ENCODE data around the gene ARL8A.

DNA sequence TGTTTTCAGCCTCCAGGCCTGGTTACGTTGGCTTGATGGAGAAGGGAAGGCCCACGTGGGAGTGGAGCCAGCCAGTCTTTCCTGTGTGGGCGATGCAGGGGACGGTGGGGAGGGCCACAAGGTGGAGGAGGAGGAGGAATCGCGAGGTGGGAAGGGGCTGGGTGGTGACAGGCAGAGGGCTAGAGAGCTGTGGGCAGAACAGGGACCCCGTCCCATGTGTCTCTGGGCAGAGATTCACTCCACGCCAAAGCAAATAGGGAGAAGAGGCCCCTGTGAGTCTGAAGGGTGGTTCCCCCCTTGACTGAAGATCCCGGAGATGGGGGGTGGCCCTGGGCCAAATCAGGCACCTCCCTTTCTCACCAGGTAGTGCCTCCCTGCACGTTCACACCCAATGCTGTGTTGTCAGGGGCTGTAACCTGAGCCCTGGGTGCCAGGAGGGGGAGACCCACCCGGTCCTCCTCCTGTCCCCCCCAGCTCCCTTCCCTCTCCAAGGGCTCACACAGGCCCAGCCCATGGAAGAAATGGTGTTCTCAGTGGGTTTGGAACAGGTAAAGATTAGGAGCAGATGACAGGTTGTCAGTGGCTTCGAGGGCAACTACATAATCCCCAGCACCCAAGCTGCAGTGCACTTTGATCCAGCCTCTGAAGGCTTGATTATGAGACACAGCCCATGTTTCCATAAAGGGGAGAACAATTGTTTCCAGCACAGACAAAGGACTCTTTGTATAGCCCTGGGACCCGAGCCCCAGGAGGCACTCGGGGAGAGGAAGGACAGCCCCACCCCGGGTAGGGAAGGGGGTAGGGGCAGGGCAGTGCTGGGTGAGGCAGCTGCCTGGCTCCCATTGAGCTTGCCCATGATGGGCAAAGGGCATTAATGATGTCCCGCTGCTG is 59.5 kb downstream of the ARL8A start:
- TF ChIP-seq, protein P1, sequence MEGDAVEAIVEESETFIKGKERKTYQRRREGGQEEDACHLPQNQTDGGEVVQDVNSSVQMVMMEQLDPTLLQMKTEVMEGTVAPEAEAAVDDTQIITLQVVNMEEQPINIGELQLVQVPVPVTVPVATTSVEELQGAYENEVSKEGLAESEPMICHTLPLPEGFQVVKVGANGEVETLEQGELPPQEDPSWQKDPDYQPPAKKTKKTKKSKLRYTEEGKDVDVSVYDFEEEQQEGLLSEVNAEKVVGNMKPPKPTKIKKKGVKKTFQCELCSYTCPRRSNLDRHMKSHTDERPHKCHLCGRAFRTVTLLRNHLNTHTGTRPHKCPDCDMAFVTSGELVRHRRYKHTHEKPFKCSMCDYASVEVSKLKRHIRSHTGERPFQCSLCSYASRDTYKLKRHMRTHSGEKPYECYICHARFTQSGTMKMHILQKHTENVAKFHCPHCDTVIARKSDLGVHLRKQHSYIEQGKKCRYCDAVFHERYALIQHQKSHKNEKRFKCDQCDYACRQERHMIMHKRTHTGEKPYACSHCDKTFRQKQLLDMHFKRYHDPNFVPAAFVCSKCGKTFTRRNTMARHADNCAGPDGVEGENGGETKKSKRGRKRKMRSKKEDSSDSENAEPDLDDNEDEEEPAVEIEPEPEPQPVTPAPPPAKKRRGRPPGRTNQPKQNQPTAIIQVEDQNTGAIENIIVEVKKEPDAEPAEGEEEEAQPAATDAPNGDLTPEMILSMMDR (conservative IDR thresholded peaks at IDR 0.05 in 1 of 2, IDR thresholded peaks at IDR 0.05 in 1 of 2; ENCODE audit: low read depth in 1 of 2, low read length in 2 of 2) = no peak
- no peak for TF ChIP-seq EZH2 (IDR thresholded peaks at IDR 0.05; ENCODE audit: low read length, missing control alignments)

All from fibroblast of lung (primary cell).